Ureter (tissue), 1 donor: ENCODE results near the gene DACT2. TPM values are rescaled to one million over a fixed set of nuclear protein-coding genes. Genes with fewer than 3 reads are reported as not detected.
"Not testable (repeated sequence)": the region's sequence is repeated elsewhere in the genome, so short reads cannot be mapped to it uniquely, and the experiment has no call there.

Experiments
- DNase-seq: peaks from one replicate; pipeline ENCODE4 v3.0.0-alpha.2; 2020; ENCODE audit warnings: low spot score
- total RNA-seq: library from RNA; stranded (reverse); gene quantifications from one replicate; pipeline ENCODE4 v1.2.4, GENCODE V29; 2023
- donor health status: DM: yes; HTN: yes; CAD: no.

Gene DACT2
- total RNA-seq, 1 donor from 2014 or later = 0.94 TPM

- DNase-seq = no peak
These were observed 37.8 kb downstream of the DACT2 start for GRCh38 chr6:168281826-168282225.

- not testable (repeated sequence) for DNase-seq
These were observed 38.3 kb downstream of the DACT2 start for GRCh38 chr6:168281314-168281713.

GRCh38 chr6:168280899-168281245 lies 38.7 kb downstream of the DACT2 start:
- no peak for DNase-seq

- no peak for DNase-seq
These were observed 39.3 kb downstream of the DACT2 start for GRCh38 chr6:168280020-168280898.

GRCh38 chr6:168279403-168279935 lies 40.1 kb downstream of the DACT2 start:
- no peak for DNase-seq

- no peak for DNase-seq
These were observed 40.7 kb downstream of the DACT2 start for GRCh38 chr6:168278904-168279303.

GRCh38 chr6:168277274-168277669 lies 42.3 kb downstream of the DACT2 start:
- DNase-seq = no peak

- DNase-seq = no peak
These were observed 42.9 kb downstream of the DACT2 start for GRCh38 chr6:168276576-168277273.

- no peak for DNase-seq
These were observed 44.4 kb downstream of the DACT2 start for GRCh38 chr6:168275168-168275567.

GRCh38 chr6:168274037-168274952 lies 45.3 kb downstream of the DACT2 start:
- no peak for DNase-seq

GRCh38 chr6:168273441-168274036 lies 46.0 kb downstream of the DACT2 start:
- no peak for DNase-seq

- no peak for DNase-seq
These were observed 46.9 kb downstream of the DACT2 start for GRCh38 chr6:168272415-168273325.

GRCh38 chr6:168270274-168271172 lies 49.1 kb downstream of the DACT2 start:
- DNase-seq = no peak

GRCh38 chr6:168269455-168270243 lies 49.9 kb downstream of the DACT2 start:
- no peak for DNase-seq

- DNase-seq = no peak
These were observed 50.8 kb downstream of the DACT2 start for GRCh38 chr6:168268755-168269154.

GRCh38 chr6:168267779-168268178 lies 51.8 kb downstream of the DACT2 start:
- not testable (repeated sequence) for DNase-seq

- no peak for DNase-seq
These were observed 53.5 kb downstream of the DACT2 start for GRCh38 chr6:168265827-168266815.
